NCI-H345 treated with DMSO at 0.1 percent for 48 hours (cell line): ENCODE data around the gene AURKA.
A peak's percentile ranks its signal among the peaks of the same experiment; 100 is the strongest.
"Not testable (repeated sequence)": the region's sequence is repeated elsewhere in the genome, so short reads cannot be mapped to it uniquely, and the experiment has no call there.

ENCODE experiments used
- DNase-seq: peaks from one replicate; lab custom pipeline; 2025; ENCODE audit not compliant: unreplicated experiment; lab: John Stamatoyannopoulos, UW

Gene AURKA

GRCh38 chr20:56391596-56392131 is 351 bp downstream of the AURKA start:
- no peak for DNase-seq

DNA sequence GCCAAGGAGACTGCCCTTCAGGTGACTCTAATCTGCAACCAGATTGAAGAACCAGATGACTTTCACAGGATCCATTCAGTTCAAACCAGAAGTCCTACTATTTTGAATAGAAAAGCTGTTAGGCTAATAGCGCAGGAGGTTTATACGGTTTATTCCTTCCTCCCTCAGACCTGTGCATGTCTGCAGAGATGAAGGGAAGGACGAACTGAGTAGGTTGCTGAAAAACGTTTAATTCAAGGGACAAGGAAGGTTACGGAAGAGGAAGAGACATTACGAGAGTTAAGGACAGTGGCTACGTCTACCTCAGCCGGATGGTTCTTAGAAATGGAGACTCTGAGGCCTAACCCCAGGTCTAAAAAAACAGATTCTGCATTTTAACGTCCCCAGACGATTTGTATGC is 978 bp downstream of the AURKA start:
- DNase-seq = no peak

DNA sequence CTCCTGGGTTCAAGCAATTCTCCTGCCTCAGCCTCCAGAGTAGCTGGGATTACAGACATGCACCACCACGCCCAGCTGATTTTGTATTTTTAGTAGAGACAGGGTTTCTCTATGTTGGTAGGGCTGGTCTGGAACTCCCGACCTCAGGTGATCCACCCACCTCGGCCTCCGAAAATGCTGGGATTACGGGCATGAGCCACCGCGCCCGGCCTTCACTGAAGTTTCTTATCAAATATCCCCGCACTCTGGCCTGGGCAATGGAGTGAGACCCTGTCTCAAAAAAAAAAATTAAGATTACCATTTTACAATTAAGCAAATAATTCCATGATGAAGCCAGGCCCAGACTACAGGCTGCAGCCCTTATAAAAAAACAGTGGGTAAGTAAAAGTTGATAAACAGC is 1.6 kb downstream of the AURKA start:
- DNase-seq = not testable (repeated sequence)

DNA sequence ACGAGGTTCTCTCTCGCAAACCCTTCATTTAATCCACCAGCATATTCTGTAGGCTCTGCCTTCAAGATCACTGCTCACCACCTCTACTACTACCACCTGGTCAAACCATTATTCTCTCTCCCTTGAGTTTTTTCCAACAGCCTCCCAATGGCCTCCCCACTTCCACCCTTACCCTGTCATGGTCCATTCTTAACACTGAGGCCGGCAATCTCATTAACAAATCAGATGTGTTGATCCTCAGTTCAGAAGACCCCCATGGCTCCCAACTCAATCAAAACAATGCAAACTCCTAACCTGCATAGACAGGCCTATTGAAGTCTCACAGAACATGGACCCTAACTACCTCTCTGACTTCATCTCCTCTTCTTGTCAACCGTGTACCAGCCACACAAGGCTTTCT is 2.2 kb downstream of the AURKA start:
- DNase-seq = no peak

DNA sequence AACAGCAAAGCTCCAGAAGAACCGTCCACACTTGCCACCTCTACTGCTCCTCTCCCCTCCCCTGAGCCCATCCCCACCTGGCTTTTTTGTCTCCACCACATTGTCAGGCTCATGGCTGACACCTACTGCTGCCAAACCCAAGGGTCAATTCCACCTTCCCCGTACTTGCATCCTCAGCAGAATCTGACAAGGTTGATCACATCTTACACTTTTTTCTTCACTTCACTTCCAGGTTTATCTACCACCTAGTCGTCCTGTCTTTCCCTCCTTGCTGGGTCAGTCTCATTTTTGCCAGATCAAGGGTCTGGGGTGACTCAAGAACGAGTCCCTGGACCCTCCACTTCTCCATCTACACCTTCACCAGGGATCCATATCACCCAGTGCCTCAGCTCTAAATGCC is 3.1 kb downstream of the AURKA start:
- no peak for DNase-seq

GRCh38 chr20:56386219-56386618 is 5.8 kb downstream of the AURKA start:
- no peak for DNase-seq

DNA sequence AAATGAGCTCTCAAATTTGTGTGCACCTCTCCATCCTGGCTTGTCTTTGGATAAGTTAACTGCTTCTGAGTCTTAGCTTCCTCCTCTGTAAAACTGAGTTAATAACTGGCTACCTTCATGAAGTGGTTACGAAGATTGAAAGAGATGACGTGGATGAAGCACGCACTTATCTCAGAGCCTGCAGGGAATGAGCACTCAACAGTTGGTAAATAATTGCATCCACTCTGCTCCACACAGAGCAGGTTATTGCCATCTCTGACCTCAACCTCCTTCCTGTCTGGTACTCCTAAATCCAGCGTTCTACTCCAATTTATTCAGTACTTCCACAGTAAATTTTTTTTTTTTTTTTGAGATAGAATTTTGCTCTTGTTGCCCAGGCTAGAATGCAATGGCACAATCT is 6.9 kb downstream of the AURKA start:
- DNase-seq = no peak

GRCh38 chr20:56383334-56383733 is 8.7 kb downstream of the AURKA start:
- DNase-seq = no peak

DNA sequence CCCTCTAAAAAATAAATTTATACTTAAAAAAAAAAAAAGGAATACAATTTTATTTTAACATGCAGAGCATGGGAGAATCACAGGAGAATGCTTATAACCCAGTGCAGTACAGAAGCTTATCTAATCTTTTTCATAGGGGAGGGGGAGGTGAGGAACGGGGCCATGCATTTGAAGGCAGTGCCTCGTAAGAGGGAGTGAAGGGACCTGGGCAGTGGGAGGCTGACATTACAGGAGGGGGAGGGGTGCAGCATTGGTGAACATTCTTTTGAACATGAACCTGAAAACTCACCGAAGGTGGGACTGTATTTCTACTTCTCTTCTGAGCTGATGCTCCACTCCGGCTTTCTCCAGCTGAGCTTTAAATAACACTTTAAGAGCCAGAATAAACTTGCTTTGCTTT is 9.3 kb downstream of the AURKA start:
- DNase-seq = no peak

- DNase-seq = no peak
These were observed 10.5 kb downstream of the AURKA start for GRCh38 chr20:56381501-56381900.

GRCh38 chr20:56380375-56380774 is 11.6 kb downstream of the AURKA start:
- no peak for DNase-seq

DNA sequence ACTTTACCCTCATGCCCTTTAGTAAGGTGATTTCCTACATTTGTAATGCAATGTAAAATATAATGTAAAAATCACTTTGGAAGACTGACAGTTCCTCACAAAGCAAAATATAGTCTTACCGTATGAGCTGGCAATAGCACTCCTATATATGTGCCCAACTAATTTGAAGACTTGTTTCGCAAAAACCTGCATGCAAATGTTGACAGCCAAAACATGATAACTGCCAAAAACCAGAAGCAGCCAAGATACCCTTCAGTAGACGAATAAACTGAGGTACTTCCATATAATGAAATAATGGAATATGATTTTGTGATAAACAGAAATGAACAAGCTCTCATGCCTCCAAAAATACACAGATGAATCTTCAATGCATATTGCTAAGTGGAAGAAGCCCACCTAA is 13.6 kb downstream of the AURKA start:
- no peak for DNase-seq

- no peak for DNase-seq
These were observed 15.7 kb downstream of the AURKA start for GRCh38 chr20:56376331-56376730.

- DNase-seq = no peak
These were observed 18.1 kb downstream of the AURKA start for GRCh38 chr20:56373942-56374341.

DNA sequence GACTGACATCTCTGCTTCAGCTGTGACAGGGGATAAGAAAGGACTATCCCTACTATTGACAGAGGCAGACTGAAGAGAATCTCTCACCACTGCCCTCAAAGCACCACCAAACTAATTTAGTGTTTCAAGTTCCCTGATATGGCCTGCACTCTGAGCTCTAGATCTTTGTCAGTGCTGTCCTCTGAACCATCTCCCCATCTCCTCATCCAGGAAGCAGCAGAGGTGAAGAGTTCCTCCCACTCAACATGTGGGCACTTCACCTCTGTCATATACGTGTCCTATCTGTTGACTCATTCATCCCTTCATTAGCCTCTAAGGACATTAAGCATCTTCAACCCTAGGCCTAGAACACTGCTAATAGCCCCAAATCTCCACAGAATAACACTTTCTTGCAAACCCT is 19.2 kb downstream of the AURKA start:
- no peak for DNase-seq

DNA sequence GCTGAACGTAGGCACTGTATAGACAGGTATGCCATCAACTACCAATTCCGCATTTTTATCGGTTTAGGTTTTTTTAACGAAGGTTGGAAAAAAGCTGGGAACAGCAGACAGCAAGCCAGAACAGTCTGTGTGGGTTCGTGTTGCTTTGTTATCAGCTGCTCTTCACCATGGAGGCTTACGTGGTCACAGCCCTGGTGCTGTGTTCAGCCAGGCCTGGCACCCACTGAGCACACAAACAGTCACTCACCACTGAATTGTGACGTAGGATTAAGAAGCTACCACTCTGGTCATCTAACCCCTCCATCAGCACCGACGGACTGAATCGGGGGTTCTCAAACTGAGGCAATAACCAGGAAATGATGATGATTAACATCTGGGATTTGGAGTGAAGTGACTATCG is 20.0 kb downstream of the AURKA start:
- no peak for DNase-seq

DNA sequence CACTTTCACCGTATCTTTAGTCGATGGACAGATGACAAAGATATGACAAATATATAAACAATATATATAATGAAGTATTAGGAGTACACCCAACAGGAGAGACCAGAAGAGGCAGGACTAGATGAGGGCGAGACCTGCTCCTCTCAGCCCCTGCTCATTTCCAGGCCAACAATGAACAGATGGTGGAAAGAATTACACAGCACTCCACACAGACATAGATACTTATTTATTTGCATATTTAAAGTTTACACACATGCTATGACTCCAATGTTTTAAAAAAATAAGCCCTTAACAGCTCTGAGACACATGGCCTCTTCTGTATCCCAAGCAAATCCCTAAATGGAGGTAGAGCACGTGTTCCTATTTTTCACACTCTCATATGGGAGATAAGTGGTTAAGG is 22.8 kb downstream of the AURKA start:
- DNase-seq = no peak

- DNase-seq = no peak
These were observed 23.5 kb downstream of the AURKA start for GRCh38 chr20:56368351-56369134.

- DNase-seq = no peak
These were observed 28.5 kb downstream of the AURKA start for GRCh38 chr20:56363491-56363890.

DNA sequence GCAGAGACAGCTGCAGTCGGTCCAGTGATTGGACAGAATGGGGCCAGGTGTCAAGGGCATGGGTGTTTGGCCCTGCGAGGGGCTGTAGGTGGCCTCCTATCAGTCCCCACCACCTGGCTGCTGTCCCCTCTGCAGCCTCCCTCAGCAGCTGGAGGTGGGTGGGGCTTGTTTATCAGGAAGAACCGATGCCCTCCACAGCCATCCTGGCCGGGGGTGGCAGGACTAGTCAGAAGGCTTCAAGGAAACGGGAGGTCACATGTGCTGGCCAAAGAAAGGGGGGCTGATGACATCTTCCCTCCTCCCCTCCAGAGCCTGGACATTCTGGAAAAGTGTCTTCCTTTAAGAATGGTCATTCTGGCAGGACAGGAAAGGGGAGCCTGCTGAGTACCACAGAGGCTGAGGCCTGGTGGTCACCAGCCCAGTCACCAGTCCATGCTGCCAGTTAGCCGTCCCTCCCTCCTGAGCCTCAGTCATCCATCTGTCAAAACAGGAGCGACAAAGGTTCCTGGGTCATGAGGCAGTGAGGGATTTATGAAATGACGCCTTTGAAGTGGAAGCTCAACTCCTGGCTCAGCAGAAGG is 29.1 kb downstream of the AURKA start:
- DNase-seq = no peak

DNA sequence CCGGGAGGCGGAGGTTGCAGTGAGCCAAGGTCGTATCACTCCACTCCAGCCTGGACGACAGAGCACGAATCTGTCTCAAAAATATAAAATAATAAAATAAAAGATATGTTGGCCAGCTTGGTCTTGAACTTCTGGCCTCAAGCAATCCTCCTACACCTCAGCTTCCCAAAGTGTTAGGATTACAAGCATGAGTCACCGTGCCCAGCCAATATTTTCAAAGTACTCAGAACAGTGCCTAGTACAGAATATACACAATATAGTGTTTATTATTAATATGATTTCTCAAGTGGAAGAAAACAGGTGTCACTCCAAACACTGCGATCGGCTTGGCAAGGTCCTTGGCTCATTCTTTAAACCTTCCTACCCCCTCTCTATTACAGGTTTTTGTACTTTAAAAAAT is 30.1 kb downstream of the AURKA start:
- DNase-seq = no peak

DNA sequence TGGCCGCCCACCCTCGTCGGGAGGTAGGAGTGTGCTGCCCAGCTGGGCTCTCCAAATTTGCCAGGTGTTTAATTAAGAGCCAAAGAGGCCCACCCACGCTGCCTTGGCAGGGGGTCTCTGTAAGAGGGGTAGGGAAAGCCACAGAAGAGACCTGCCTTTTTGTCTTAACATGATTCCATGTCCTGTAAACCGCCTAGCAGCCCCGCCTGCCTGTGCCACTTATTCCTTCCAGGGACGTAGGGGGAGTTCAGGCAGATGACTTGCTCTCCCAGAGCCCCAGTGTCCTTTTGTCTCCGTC is 31.2 kb downstream of the AURKA start:
- DNase-seq = peak; percentile 87
